Activated T-helper 2 cell treated with anti-CD3 and anti-CD28 coated beads, Interferon-gamma antibody, Interleukin-2, Interleukin-4, amounts not matched to agents 10 μg/mL and 5 μg/mL and 100 μg/mL, durations not matched to agents 14 hours and 24 hours and 36 hours (primary cell): ENCODE results near the gene XPO5. TPM values are rescaled to one million over a fixed set of nuclear protein-coding genes. Genes with fewer than 3 reads are reported as not detected.
A peak's percentile ranks its signal among the peaks of the same experiment; 100 is the strongest.

Experiments
- DNase-seq: peaks from one replicate; pipeline ENCODE4 v3.0.0; 2021; ENCODE audit warnings: low spot score
- H3K27ac Mint-ChIP-seq: one replicate; pipeline ENCODE4 v1.8.0; 2021; ENCODE audit warnings: mixed read lengths
- H3K27me3 Mint-ChIP-seq: one replicate; pipeline ENCODE4 v1.8.0; 2021; ENCODE audit warnings: low read depth, mixed read lengths
- H3K36me3 Mint-ChIP-seq: one replicate; pipeline ENCODE4 v1.8.0; 2021; ENCODE audit warnings: low read depth, mixed read lengths
- H3K4me1 Mint-ChIP-seq: one replicate; pipeline ENCODE4 v1.8.0; 2021; ENCODE audit warnings: low read depth, mixed read lengths
- H3K4me3 Mint-ChIP-seq: one replicate; pipeline ENCODE4 v1.8.0; 2021; ENCODE audit warnings: low read depth, mild to moderate bottlenecking, moderate library complexity, mixed read lengths
- H3K9me3 Mint-ChIP-seq: one replicate; pipeline ENCODE4 v1.8.0; 2021; ENCODE audit warnings: mixed read lengths
- intact Hi-C: fragments of 100-400 bp; cut with micrococcal nuclease; formaldehyde crosslinking; loops from one replicate; pipeline ENCODE4 v1.15.1; 2023
- total RNA-seq: library from RNA; stranded (reverse); gene quantifications from 2 replicates; pipeline ENCODE4 v1.2.3, GENCODE V29; 2022

Gene XPO5
- 114 and 119 TPM in 2 replicates for total RNA-seq

DNA sequence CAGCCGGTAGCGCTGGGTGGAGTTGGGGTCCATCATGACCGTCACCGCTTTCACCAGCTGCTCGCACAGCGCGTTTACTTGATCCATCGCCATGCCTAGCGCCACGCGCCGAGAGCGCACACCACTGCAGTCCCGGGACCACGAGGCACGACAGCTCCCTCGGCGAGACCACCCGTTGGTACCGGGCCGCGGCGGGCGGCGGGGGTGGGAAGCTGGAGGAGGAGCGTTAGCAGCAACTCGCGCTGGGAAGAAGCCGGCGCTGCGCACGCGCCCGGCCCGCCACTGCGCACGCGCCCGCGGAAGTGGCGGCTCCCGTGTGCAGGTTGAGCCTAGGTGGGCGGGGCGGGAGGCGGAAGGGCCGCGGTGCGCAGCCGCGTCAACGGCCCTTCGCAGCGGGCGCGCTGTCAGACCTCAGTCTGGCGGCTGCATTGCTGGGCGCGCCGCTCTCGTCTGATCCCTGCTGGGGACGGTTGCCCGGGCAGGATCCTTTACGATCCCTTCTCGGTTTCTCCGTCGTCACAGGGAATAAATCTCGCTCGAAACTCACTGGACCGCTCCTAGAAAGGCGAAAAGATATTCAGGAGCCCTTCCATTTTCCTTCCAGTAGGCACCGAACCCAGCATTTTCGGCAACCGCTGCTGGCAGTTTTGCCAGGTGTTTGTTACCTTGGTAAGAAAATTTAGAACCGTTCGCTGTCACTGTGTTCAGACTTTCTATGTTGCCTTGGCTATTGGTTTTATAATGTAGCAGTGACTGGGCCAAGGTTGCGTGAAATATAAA is at the start of gene XPO5, which contains the start of gene POLH:
TSS of gene XPO5 (minus strand) at position 267 of the 780 bp plus-strand sequence. CDS start at position 93, 174 bp downstream.
TSS of gene POLH (plus strand) at position 414 of the 780 bp plus-strand sequence. CDS start 6,135 bp downstream, outside the sequence.
- peaks cover 44% of the 10 kb centered on the region for H3K4me1 Mint-ChIP-seq
- peak within 1 kb of the TSS; percentile 91 for H3K4me3 Mint-ChIP-seq
- H3K36me3 Mint-ChIP-seq, result peaks cover 50% of the 10 kb centered on the region
- no peaks in the 10 kb centered on the region for H3K9me3 Mint-ChIP-seq
- DNase-seq, result peak; percentile 88
- intact Hi-C loops, result loop anchor here (2.0 kb wide), 2 partner anchors 53 to 59 kb away; partner anchors contain the start of genes GTPBP2, POLR1C and YIPF3
- no peaks in the 10 kb centered on the region for H3K27me3 Mint-ChIP-seq
- peak within 1 kb of the TSS; percentile 91 for H3K27ac Mint-ChIP-seq

DNA sequence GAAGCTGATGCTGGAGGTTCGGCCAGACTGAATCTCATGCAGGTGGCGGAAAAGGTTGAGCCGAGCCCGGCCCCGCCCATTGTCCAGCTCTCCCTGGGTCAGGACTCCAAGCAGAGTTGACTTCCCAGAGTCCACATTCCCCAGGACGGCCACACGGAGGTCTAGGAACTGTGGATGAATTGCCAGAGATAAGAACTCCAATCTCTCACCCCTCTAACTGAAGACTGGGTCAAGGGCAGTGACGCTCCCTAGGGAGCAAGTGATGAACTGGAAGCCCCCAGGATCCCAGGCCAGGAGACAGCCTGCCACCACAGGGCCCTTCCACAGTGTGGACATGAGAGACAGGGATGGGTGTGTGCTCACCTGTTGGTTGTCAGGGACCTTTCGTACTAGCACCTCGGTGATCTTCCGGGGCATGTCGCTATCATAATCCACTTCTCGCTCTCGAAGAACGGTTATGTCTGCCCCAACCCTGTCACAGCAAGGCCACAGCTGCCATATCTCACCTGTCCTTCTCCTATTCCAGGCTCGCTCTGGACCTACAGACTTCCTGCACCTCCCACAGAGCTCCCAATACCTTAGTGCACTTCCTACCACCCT is 49.7 kb upstream of the XPO5 start:
- no peak for DNase-seq
- Mint-ChIP-seq H3K4me1 (peaks cover 29% of the 10 kb centered on the region), H3K9me3 (no peaks in the 10 kb centered on the region), H3K27me3 (no peaks in the 10 kb centered on the region), H3K27ac (no peak overlapping the region), H3K4me3 (no peak overlapping the region), H3K36me3 (peaks cover 72% of the 10 kb centered on the region)
- intact Hi-C loops, result loop anchor here (5.0 kb wide), 1 partner anchor 147 kb away; the partner anchor contains the start of gene VEGFA

DNA sequence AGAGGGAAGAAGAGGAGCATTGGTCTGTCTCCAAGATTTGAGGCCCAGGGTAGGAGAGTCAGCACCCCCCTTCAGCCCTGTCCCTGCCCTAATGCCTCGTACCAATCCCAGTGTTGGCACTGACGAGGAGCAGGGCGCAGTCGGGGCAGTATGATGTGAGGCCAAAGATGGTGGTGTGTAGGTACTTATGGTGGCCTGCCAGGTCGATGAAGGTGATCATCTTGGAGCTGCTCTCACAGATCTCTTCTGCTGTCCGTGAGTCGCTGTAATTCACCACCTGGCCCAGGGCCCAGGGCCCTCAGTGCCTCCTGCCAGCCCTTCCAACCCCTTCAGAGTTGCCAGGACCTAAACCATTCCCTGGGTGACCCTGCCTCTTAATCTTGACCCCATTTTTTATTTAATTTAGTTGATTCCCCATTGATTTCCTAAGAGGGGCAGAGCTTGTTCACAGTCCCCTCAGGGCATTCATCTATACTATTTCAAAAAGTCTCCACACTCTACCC is 49.0 kb upstream of the XPO5 start:
- Mint-ChIP-seq H3K4me3 (no peak overlapping the region), H3K36me3 (peaks cover 73% of the 10 kb centered on the region), H3K27ac (no peak overlapping the region), H3K4me1 (peaks cover 23% of the 10 kb centered on the region), H3K27me3 (no peaks in the 10 kb centered on the region), H3K9me3 (no peaks in the 10 kb centered on the region)
- DNase-seq, result no peak
- intact Hi-C loops, result loop anchor here (5.0 kb wide), 1 partner anchor 147 kb away; the partner anchor contains the start of gene VEGFA

DNA sequence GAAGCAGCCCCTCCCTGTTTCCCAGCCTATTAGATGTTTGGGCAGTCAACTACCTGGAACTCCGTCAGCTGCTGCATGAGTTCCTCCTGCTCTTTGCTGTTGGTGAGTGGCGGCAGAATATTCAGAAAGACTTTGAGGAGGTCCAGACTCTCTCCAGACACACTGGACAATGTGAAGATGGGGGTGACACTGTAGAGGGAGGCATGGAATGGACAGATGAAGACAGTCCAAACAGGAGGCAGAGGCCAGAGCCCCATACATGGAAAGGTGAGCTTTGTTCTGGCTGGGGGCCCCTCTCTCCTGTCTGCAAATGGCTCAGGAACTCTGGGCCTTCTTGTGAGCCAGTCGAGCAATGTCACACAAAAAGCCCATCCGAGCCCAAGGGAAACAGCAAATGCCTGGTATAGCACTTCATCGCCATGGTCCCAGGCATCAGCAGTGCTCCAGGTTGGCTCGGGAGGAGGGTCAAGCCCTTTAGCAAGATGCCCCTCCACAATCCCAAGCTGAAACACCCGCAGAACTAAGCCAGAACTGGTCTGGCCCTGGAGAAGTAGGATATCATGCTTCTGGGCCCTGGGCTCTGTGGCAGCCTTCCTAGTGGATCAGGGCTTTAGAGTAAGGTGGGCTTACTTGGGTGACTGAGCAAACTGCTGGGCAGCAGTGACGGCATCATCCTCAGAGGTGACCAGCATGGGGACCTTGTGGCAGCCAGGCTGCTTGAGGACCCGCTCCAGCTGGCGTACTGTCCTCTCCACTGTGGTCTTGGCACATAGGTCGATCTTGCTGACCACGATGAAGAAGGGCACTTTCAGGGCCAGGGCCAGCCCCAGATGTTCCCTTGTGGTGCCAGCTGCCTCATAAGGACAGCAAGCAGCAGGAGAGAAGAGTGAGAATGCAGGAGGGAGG is 48.3 kb upstream of the XPO5 start:
- no peak overlapping the region for H3K4me3 Mint-ChIP-seq
- DNase-seq, result no peak
- H3K36me3 Mint-ChIP-seq, result peaks cover 77% of the 10 kb centered on the region

DNA sequence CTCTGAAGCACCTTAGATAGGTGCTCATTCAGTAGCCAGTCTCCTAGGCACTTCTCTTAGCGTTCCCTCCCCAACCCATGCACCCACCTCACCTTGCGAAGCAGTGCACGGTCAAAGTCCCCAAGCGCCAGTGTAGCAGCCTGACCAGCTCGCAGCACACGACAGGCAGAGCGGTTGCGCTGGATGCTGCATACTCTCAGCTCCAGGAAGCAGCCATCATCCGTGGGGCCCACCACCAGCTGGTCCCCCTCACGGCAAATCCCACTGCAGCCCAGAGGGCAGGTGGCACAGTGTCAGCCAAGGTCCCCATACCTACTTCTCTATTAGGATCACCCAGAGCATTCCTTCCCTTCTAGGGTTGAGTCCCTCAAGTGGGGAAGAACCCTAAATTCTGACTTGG is 46.7 kb upstream of the XPO5 start:
- Mint-ChIP-seq H3K9me3 (no peaks in the 10 kb centered on the region), H3K36me3 (peaks cover 69% of the 10 kb centered on the region), H3K4me3 (no peak overlapping the region), H3K27me3 (no peaks in the 10 kb centered on the region), H3K4me1 (peaks cover 15% of the 10 kb centered on the region), H3K27ac (no peak overlapping the region)
- no peak for DNase-seq
- intact Hi-C loops, result no loop called here

More for the DNA sequence above, 48.3 kb upstream of the XPO5 start:
- Mint-ChIP-seq H3K9me3 (no peaks in the 10 kb centered on the region), H3K27ac (peak overlapping the region; percentile 8), H3K4me1 (peaks cover 23% of the 10 kb centered on the region), H3K27me3 (no peaks in the 10 kb centered on the region)
- intact Hi-C loops, result no loop called here

DNA sequence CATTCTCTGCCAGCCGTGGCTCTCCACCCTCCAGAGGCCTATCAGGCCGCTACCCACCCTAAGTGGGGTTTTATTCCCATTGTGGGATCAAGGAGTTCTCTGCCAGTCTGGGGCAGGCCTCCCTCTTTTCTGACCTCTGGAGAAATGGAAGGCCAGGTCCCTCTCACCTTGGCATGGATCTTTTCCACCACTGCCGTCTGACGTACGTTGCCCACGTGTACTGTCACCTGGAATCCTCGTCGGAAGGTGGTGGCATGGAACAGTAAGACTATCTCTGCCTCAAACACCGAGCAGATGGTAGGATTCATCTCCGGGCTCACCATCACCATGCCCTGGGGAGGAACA is 46.0 kb upstream of the XPO5 start:
- DNase-seq, result no peak
- H3K4me3 Mint-ChIP-seq, result no peak overlapping the region
- H3K27ac Mint-ChIP-seq, result no peak overlapping the region
- H3K27me3 Mint-ChIP-seq, result no peaks in the 10 kb centered on the region
- H3K9me3 Mint-ChIP-seq, result no peaks in the 10 kb centered on the region
- intact Hi-C loops, result no loop called here
- peaks cover 64% of the 10 kb centered on the region for H3K36me3 Mint-ChIP-seq
- peaks cover 8% of the 10 kb centered on the region for H3K4me1 Mint-ChIP-seq

DNA sequence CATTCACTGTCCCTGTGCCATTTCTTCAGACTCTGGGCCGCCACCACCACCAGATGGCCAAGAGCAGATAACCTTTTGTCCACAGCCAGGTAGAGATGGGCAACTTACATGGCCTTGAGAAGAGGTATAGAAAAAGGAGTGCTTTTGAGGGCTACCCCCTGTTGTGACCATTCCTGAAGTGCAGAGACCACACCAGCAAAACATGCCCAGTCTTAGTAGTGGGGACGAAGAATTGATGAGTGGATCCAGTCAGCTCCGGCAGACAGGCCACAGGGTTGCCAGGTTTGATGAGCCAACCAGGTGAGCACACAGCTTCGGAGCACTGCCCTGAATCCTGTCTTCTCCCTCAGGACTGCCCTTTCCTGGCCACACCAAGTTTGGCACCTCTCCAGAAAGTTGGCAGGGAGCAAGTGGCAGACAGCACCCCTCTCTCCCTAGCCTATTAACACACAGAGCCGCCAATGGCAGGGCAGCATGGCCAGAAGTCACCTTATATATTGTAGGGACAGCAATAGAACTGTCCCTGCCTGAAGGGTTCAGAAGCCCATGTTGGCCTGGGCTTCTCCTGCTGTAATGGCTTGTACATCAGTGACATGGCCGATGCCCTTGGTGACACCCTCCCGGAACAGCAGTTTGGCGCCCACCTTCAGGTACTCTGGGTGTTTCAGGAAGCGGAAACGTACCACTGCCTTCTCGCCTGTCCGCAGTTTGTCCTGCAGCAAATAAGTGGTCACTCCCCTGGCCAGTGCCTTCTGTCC is 45.4 kb upstream of the XPO5 start:
- intact Hi-C loops, result no loop called here
- Mint-ChIP-seq H3K27ac (no peak overlapping the region), H3K36me3 (peaks cover 64% of the 10 kb centered on the region), H3K4me3 (no peak overlapping the region), H3K27me3 (no peaks in the 10 kb centered on the region), H3K4me1 (peaks cover 3% of the 10 kb centered on the region), H3K9me3 (no peaks in the 10 kb centered on the region)
- DNase-seq, result no peak

DNA sequence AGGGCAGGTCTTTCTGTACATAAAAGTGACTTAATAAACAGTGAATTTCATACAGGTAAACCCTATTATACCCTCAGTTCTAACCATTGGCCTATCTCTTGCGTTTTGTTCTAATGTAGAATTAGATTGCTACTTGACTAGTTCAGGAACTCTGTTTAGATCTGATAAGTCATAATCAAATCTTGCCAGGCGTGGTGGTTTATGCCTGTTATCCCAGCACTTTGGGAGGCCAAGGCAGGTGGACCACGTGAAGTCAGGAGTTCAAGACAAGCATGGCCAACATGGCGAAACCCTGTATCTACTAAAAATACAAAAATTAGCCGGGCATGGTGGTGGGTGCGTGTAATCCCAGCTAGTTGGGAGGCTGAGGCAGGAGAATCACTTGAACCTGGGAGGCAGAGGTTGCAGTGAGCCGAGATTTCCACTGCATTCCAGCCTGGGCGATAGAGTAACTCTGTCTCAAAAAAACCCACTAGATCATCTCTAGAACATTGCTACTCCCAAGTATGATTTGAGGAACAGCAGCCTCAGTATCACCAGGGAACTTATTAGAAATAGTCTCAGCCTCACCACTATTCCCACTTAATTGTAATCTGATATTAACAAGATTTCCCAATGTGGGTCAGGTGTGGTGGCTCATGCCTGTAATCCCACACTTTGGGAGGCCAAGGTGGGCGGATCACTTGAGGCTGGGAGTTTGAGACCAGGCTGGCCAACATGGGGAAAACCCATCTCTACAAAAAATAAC is 41.1 kb upstream of the XPO5 start:
- no peak for DNase-seq
- Mint-ChIP-seq H3K27me3 (no peaks in the 10 kb centered on the region), H3K4me3 (no peak overlapping the region), H3K27ac (no peak overlapping the region), H3K4me1 (no peaks in the 10 kb centered on the region), H3K9me3 (no peaks in the 10 kb centered on the region), H3K36me3 (peaks cover 46% of the 10 kb centered on the region)
- intact Hi-C loops, result no loop called here

DNA sequence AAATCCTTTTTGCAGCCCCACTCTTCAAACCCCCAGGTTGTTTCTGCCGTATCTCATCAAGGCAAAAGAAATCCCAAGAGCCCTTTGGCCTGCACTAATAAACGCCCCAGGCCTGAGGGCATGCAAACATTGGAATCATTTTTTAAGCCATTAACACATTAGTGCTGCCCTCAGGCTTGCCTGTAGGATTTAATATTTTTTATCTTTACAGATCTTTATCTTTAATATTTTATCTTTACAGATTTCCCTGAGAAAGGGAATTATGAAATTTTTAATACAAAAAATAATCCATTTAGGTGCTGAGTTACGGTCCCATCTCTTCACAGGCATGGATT is 38.5 kb upstream of the XPO5 start:
- Mint-ChIP-seq H3K27ac (no peak overlapping the region), H3K36me3 (peaks cover 39% of the 10 kb centered on the region), H3K4me3 (no peak overlapping the region), H3K27me3 (no peaks in the 10 kb centered on the region), H3K4me1 (peaks cover 2% of the 10 kb centered on the region), H3K9me3 (no peaks in the 10 kb centered on the region)
- DNase-seq, result no peak
- intact Hi-C loops, result no loop called here

DNA sequence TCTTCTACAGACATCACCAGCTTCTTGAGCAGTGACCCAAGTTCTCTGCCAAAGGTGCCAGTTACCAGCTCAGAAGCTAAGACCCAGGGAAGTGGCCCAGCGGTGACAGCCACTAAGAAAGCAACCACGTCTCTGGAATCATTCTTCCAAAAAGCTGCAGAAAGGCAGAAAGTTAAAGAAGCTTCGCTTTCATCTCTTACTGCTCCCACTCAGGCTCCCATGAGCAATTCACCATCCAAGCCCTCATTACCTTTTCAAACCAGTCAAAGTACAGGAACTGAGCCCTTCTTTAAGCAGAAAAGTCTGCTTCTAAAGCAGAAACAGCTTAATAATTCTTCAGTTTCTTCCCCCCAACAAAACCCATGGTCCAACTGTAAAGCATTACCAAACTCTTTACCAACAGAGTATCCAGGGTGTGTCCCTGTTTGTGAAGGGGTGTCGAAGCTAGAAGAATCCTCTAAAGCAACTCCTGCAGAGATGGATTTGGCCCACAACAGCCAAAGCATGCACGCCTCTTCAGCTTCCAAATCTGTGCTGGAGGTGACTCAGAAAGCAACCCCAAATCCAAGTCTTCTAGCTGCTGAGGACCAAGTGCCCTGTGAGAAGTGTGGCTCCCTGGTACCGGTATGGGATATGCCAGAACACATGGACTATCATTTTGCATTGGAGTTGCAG is 38.0 kb upstream of the XPO5 start:
- Mint-ChIP-seq H3K4me3 (no peak overlapping the region), H3K36me3 (peaks cover 41% of the 10 kb centered on the region), H3K27me3 (no peaks in the 10 kb centered on the region), H3K9me3 (no peaks in the 10 kb centered on the region), H3K4me1 (peaks cover 4% of the 10 kb centered on the region), H3K27ac (no peak overlapping the region)
- intact Hi-C loops, result no loop called here
- no peak for DNase-seq

DNA sequence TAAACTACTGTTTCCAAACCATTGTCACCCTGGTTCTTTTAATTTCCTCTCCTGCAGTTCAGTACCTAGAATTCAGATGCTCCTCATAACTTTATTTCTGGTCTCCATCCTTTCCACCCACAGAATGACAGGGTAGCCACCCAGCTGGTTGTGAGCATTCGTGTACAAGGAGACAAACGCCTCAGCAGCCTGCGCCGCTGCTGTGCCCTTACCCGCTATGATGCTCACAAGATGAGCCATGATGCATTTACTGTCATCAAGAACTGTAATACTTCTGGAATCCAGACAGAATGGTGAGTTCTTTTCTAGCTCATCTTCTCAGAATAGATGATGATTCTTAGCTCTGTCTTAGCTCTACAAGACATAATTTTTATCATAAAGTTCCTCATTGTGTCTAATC is 34.6 kb upstream of the XPO5 start:
- Mint-ChIP-seq H3K9me3 (no peaks in the 10 kb centered on the region), H3K4me1 (peaks cover 4% of the 10 kb centered on the region), H3K27me3 (no peaks in the 10 kb centered on the region), H3K27ac (no peak overlapping the region), H3K36me3 (peaks cover 52% of the 10 kb centered on the region), H3K4me3 (no peak overlapping the region)
- intact Hi-C loops, result no loop called here
- no peak for DNase-seq
